Airway epithelial cell (primary cell): ENCODE results near the gene CENATAC. TPM values are rescaled to one million over a fixed set of nuclear protein-coding genes. Genes with fewer than 3 reads are reported as not detected.

Experiments used
- total RNA-seq: library from RNA; depleted of rRNA; stranded (reverse); fragments of >200 nt; gene quantifications from 2 replicates; pipeline ENCODE4 v1.2.3, GENCODE V29; 2015

Gene CENATAC
- total RNA-seq = 7.0 and 11.4 TPM in 2 replicates

GRCh38 chr11:118997627-118998387, at the start of gene CENATAC:
Gene CENATAC (plus strand): TSS chr11:118998138. CDS start chr11:118998198, 60 bp downstream.

GRCh38 chr11:118956094-118956846, 41.7 kb upstream of the CENATAC start, which contains the start of gene UPK2:
Gene UPK2 (plus strand): TSS chr11:118956298. CDS start chr11:118956351, 53 bp downstream.

GRCh38 chr11:118971646-118972045, 26.3 kb upstream of the CENATAC start, which contains the start of gene FOXR1:
Gene FOXR1 (plus strand): TSS chr11:118971761. CDS start chr11:118971932, 171 bp downstream.

GRCh38 chr11:119018074-119018938, 20.4 kb downstream of the CENATAC start, which contains the start of the genes RPS25 and TRAPPC4:
Gene RPS25 (minus strand): TSS chr11:119018343. CDS start chr11:119018284, 59 bp downstream.
Gene TRAPPC4 (plus strand): TSS chr11:119018766. CDS start chr11:119018796, 30 bp downstream.

GRCh38 chr11:119030329-119031047, 32.5 kb downstream of the CENATAC start, which contains the start of gene SLC37A4:
Gene SLC37A4 (minus strand): TSS chr11:119030877.

GRCh38 chr11:119057000-119057769, 59.2 kb downstream of the CENATAC start, which contains the start of gene HYOU1:
Gene HYOU1 (minus strand): TSS chr11:119057205. CDS start chr11:119056160, 1,045 bp downstream.

Other genes with a start within 250 kb of the CENATAC start
- gene DDX6, start 207.0 kb upstream of the CENATAC start, total RNA-seq = 41.9 and 70.8 TPM in 2 replicates
- gene CXCR5, start 114.2 kb upstream of the CENATAC start, total RNA-seq = not detected in 2 replicates
- gene BCL9L, start 72.2 kb upstream of the CENATAC start, total RNA-seq = 31.6 and 51.8 TPM in 2 replicates
- gene UPK2, start 41.8 kb upstream of the CENATAC start, total RNA-seq = 0.37 and 0.56 TPM in 2 replicates
- gene FOXR1, start 26.4 kb upstream of the CENATAC start, total RNA-seq = not detected in 2 replicates
- 2,356 and 2,509 TPM in 2 replicates for gene RPS25, start 20.2 kb downstream of the CENATAC start, total RNA-seq
- gene TRAPPC4, start 20.6 kb downstream of the CENATAC start, total RNA-seq = 102 and 106 TPM in 2 replicates
- gene SLC37A4, start 32.7 kb downstream of the CENATAC start, total RNA-seq = 37.6 and 39.3 TPM in 2 replicates
- 98.8 and 112 TPM in 2 replicates for gene HYOU1, start 59.1 kb downstream of the CENATAC start, total RNA-seq
- 14.8 and 17.8 TPM in 2 replicates for gene VPS11, start 69.7 kb downstream of the CENATAC start, total RNA-seq
- 10.5 and 27.9 TPM in 2 replicates for gene HMBS, start 86.7 kb downstream of the CENATAC start, total RNA-seq
- gene DPAGT1, start 103.7 kb downstream of the CENATAC start, total RNA-seq = 28.2 and 33.6 TPM in 2 replicates
- 5.0 and 5.8 TPM in 2 replicates for gene C2CD2L, start 109.2 kb downstream of the CENATAC start, total RNA-seq
- 5.2 and 17.0 TPM in 2 replicates for gene HINFP, start 123.4 kb downstream of the CENATAC start, total RNA-seq
- gene ABCG4, start 150.9 kb downstream of the CENATAC start, total RNA-seq = 0.42 and 0.79 TPM in 2 replicates
- 21.8 and 28.5 TPM in 2 replicates for gene NLRX1, start 170.6 kb downstream of the CENATAC start, total RNA-seq
- gene NHERF4, start 187.3 kb downstream of the CENATAC start, total RNA-seq = not detected in 2 replicates
- 7.5 and 10.3 TPM in 2 replicates for gene CBL, start 208.2 kb downstream of the CENATAC start, total RNA-seq